ENCODE measurements around the gene KIF1B.
A peak's percentile ranks its signal among the peaks of the same experiment; 100 is the strongest.

The KIF1B gene

GRCh38 chr1:10283318-10283984 lies 73.1 kb downstream of the KIF1B start:
- DNase-seq (ENCODE audit: low read depth), result no peak

GRCh38 chr1:10286244-10286643 lies 75.9 kb downstream of the KIF1B start:
- DNase-seq (ENCODE audit: low read depth), result no peak

DNA sequence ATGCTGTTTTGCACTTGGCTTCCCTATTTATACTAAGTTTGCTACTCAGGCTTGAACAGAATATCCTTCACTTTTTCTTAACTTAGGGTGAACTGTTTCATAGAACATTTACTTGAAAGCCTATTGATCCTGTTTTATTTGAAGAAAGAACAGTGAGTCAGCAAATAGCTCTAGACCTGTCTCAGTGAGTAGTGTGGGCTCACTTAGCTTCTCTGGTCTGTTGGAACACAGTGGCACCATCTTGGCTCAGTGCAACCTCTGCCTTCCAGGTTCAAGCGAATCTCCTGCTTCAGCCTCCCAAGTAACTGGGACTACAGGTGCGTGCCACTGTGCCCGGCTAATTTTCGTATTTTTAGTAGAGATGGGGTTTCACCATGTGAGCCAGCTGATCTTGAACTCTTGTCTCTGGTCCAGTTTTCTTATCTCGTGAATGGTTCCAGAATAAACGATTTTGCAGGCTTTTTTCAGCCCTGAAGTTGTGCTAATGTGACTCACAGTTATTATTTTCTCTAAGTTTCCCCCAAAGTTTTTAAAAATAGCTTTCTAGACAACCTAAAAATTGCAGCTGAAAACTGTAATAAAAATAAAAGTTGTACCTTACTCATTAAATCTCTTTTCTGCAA lies 76.8 kb downstream of the KIF1B start:
- no peak for DNase-seq (ENCODE audit: low read depth)

GRCh38 chr1:10288029-10288615 lies 77.8 kb downstream of the KIF1B start:
- no peak for DNase-seq (ENCODE audit: low read depth)

- DNase-seq (ENCODE audit: low read depth), result no peak
These were observed 81.3 kb downstream of the KIF1B start for GRCh38 chr1:10291705-10292104.

- no peak for DNase-seq (ENCODE audit: low read depth)
These were observed 81.8 kb downstream of the KIF1B start for GRCh38 chr1:10292188-10292587.

DNA sequence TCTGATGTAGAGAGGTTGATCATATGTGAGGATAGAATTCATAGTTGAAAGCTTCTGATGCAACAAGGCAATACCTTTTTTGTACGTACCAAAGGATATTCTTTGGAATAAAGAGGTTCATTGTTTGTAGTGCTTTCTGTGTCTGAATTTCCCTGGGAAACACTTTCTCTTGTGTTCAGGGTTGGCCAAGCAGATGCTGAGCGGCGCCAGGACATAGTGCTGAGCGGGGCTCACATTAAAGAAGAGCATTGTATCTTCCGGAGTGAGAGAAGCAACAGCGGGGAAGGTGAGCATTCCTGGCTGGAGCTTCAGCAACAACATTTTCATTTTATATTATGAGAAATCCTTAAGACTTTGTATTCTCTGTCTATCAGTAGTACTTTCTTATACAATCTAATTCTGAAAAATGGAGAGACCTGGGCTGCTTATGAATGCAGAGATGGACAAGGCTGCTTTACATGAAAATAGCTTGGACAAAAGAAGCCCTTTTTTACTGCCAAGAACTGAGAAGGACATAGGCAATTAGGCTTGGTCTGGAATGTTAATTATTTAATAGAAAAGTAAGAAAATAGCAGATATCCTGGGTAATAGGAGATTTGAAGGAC lies 85.2 kb downstream of the KIF1B start:
- DNase-seq (ENCODE audit: low read depth), result no peak

DNA sequence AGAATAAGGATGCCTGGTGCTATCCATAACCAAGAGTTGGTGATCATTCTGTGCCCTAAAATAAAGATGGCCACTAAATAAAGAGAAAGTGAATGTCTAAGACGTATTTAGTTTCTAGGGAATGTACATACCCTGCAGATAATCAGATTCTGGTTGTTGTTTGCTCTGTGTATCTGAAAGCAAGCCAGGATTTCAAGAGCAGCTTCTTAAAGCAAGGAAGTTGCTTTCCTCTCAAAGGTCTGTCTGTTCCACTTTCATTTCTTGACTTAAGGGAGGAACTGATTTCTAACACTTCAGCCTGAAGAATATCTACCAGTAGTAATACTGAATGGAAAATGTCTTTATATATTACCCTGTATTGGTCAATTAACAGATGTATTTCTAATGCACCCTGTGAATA lies 88.8 kb downstream of the KIF1B start:
- DNase-seq (ENCODE audit: low read depth), result no peak

DNA sequence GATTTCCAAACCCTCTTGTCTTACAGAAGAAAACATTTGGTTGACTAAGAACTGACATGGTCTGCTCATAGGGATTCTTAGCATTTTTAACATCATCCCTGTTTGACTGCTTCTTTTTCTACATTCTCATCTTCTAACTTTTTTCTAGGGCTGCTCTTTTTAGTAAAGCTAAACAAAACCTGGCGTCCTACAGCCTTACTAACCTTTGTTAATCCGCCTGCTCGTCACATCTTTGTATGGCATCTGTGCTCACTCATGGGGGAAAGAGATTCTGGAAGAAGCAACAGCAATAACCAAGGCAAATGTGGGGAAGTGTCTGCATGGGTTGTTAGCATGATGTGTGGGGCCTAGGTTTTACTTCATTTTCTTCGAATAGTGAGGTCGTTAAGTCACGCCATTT lies 92.0 kb downstream of the KIF1B start:
- DNase-seq (ENCODE audit: low read depth), result no peak

- DNase-seq (ENCODE audit: low read depth), result peak; percentile 2
These were observed 93.9 kb downstream of the KIF1B start for GRCh38 chr1:10304295-10304694.

- DNase-seq (ENCODE audit: low read depth), result no peak
These were observed 96.1 kb downstream of the KIF1B start for GRCh38 chr1:10306435-10306834.

DNA sequence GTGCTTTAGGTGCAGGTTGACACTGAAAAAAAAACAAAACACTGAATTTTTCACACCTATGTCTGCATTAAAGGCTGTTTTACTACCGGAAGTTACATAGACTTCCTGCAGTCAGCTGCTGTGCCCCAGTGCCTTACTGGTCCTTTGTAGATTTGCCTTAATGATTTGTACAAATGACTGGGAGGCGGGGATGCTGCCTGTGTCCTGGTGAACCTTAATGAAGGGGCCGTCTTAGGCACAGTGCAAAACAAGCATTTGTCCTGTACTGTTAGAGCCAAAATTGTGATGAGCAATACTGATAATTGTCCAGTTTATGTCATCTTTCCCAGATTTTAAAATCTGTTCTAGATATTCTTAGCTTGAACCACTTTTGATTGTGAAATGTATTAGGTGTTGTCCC lies 97.6 kb downstream of the KIF1B start:
- peak; percentile 3 for DNase-seq (ENCODE audit: low read depth)

GRCh38 chr1:10309243-10310011 lies 99.1 kb downstream of the KIF1B start:
- no peak for DNase-seq (ENCODE audit: low read depth)

GRCh38 chr1:10316752-10317151 lies 106.4 kb downstream of the KIF1B start:
- DNase-seq (ENCODE audit: low read depth), result no peak

- DNase-seq (ENCODE audit: low read depth), result no peak
These were observed 109.4 kb downstream of the KIF1B start for GRCh38 chr1:10319750-10320149.

DNA sequence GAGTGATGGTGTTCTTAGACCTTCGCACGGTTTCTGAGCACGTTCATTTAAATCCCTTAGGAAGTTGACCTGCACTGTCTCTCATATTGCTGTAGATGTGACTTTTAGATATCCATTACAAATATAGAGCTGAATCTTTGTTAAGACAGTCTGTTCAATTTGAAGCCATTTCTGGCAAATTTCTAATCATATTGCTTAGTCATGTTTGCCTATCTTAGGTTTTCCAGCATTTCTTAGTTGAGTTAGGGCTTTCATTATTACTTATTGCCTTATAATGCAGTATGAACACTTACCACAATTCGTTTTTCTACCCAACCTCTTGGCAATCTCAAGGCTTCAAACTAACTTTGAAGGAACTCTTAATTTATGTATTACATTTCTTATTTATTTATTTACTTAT lies 110.0 kb downstream of the KIF1B start:
- DNase-seq (ENCODE audit: low read depth), result no peak

DNA sequence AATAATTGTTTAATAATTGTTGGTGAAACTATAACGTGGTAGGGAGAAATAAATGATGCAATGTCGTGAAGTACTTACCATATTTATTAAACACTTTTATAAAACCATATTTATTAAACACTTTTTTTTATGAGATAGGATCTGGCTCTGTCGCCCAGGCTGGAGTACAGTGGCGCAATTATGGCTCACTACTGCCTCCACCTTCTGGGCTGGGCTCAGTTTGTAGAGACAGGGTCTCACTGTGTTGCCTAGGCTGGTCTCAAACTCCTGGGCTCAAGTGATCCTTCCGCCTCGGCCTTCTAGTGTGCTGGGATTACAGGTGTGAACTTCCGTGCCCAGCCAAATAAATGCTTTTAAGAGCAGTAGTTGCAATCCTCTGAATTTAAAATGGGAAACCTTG lies 112.5 kb downstream of the KIF1B start:
- DNase-seq (ENCODE audit: low read depth), result no peak

- peak; percentile 22 for DNase-seq (ENCODE audit: low read depth)
These were observed 114.3 kb downstream of the KIF1B start for GRCh38 chr1:10324627-10325026.

DNA sequence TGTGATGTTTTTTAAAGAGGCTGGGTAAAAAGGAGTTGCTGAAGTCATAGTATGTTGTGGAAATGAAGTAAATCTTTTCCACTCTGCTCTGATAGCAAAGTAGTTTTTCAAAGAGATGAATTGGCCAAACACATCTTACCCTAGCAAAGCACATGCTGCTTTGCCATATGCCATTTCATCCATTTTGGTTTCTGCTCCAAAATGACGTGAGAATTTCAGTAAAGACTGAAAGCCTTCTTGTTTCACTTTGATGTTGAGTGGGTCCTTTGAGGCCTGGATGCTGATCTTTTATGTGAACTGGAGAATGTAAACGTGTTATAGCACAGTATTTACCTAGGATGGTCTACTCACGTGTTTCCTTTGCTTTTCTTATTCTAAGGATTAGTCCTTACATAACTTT lies 115.2 kb downstream of the KIF1B start:
- no peak for DNase-seq (ENCODE audit: low read depth)

DNA sequence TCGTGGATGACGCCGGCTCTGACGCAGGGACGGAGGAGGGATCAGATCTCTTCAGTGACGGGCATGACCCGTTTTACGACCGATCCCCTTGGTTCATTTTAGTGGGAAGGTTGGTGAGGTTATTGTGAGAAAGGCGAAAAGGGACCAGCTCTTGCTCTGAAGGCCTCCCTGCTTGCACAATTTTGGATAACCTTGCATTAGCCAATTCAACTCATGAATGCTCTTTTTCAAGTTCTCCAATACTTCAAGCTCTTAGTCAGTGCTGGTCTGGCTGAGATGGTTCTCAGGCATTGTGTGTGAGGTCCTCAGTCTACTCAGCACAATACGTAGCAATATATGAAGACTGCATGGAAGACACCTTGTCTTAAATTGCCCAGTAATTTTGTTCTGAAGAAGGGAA lies 115.9 kb downstream of the KIF1B start:
- DNase-seq (ENCODE audit: low read depth), result no peak

GRCh38 chr1:10328180-10328963 lies 118.0 kb downstream of the KIF1B start:
- no peak for DNase-seq (ENCODE audit: low read depth)

GRCh38 chr1:10337436-10337835 lies 127.1 kb downstream of the KIF1B start:
- DNase-seq (ENCODE audit: low read depth), result no peak
